Lower leg skin (tissue), 3 donors: Measurements from ENCODE around the gene ILK.

Experiments
- POLR2A ChIP-seq, 2 donors: fragments of 450-650 bp; IDR thresholded peaks; one replicate each; pipeline ENCODE4 v1.6.1; 2016 to 2017; ENCODE audit warnings: antibody characterized with exemption in 2 of 2, mild to moderate bottlenecking in 1 of 2, moderate library complexity in 1 of 2
- TF ChIP-seq, protein P1 (sequence below), 3 donors: fragments of 450-650 bp; IDR thresholded peaks; one replicate each; pipeline ENCODE4 v1.5.1; 2016; ENCODE audit warnings: antibody characterized with exemption in 3 of 3, mild to moderate bottlenecking in 3 of 3, moderate library complexity in 2 of 3

DNA sequence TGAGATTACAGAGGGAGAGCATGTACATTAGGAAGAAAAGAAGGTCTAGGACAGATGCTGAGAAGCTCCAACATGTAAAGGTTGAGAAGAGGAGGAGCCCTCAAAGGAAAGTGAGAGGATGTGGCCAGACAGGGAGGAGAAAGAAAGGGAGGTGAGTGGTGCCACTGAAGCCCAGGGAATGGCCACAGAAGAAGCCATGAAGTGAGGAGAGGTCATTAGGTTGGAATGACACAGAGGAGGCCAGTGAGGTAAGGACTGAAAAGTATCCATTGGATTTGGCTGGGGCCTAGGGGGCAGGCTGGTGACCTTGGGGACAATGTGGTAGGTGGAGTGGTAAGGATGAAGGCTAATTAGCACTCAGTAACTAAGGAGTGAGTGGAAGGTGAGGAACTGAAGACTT, 55.1 kb downstream of the ILK start:
- TF ChIP-seq POLR2A (IDR thresholded peaks at IDR 0.05) = no peak
- TF ChIP-seq, protein P1, sequence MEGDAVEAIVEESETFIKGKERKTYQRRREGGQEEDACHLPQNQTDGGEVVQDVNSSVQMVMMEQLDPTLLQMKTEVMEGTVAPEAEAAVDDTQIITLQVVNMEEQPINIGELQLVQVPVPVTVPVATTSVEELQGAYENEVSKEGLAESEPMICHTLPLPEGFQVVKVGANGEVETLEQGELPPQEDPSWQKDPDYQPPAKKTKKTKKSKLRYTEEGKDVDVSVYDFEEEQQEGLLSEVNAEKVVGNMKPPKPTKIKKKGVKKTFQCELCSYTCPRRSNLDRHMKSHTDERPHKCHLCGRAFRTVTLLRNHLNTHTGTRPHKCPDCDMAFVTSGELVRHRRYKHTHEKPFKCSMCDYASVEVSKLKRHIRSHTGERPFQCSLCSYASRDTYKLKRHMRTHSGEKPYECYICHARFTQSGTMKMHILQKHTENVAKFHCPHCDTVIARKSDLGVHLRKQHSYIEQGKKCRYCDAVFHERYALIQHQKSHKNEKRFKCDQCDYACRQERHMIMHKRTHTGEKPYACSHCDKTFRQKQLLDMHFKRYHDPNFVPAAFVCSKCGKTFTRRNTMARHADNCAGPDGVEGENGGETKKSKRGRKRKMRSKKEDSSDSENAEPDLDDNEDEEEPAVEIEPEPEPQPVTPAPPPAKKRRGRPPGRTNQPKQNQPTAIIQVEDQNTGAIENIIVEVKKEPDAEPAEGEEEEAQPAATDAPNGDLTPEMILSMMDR (IDR thresholded peaks at IDR 0.05) = no peak
